ENCODE results near the gene KLHL22. TPM values are rescaled to one million over a fixed set of nuclear protein-coding genes. Genes with fewer than 3 reads are reported as not detected.
"Not testable (repeated sequence)": the region's sequence is repeated elsewhere in the genome, so short reads cannot be mapped to it uniquely, and the experiment has no call there.

Gene KLHL22
- total RNA-seq, 1 donor from 2014 or later: 16.1 TPM

DNA sequence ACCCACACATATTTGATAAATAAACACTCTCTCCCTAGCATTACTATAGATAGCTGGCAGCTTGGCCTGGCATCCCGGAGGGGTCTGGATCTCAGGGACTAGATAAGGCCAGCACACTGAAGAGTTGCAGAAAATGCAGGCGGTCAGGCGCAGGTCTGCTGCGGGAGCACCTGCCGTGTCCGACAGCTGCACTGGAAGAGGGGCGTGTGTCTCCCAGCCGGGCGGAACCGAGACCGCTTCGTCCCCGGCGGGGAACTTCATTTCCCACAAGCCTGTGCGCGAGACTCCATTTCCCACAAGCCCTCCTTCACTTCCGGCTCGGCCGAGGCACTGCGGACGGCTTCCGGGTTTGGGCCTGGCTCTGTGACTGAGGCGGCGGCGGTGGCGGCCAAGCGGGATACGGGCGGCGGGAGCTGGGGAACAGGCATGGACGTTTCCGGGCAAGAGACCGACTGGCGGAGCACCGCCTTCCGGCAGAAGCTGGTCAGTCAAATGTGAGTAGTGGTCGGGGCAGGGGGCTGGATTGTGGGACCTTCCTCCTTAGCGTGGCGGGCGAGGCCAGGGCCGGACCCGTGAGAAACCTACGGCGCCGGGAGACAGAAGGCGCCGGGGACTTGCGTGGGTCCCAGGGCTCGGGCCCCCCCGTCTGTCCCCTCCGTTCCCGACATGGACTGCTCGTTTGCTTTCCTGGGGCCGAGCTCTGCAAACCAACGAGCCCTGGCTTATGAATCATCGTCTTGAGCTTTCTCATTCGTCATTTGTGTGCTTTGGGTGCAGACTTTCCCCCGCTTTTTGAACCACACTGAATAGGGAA, 11.9 kb upstream of the KLHL22 start, which contains the start of gene MED15:
Gene MED15 (plus strand): TSS at position 358 of the 814 bp plus-strand sequence. CDS start 69 bp downstream, at position 427.
- Histone ChIP-seq H3K4me3 (peak within 1 kb of the TSS; percentile 99), H3K9me3 (replicated peaks) (no peaks in the 10 kb centered on the region), H3K27me3 (ENCODE audit: low read depth) (no peaks in the 10 kb centered on the region), H3K27ac (replicated peaks) (peak within 1 kb of the TSS; percentile 97), H3K36me3 (no peaks in the 10 kb centered on the region), H3K4me1 (peaks cover 59% of the 10 kb centered on the region)
- DNase-seq: peak; percentile 92
- TF ChIP-seq, protein P1, sequence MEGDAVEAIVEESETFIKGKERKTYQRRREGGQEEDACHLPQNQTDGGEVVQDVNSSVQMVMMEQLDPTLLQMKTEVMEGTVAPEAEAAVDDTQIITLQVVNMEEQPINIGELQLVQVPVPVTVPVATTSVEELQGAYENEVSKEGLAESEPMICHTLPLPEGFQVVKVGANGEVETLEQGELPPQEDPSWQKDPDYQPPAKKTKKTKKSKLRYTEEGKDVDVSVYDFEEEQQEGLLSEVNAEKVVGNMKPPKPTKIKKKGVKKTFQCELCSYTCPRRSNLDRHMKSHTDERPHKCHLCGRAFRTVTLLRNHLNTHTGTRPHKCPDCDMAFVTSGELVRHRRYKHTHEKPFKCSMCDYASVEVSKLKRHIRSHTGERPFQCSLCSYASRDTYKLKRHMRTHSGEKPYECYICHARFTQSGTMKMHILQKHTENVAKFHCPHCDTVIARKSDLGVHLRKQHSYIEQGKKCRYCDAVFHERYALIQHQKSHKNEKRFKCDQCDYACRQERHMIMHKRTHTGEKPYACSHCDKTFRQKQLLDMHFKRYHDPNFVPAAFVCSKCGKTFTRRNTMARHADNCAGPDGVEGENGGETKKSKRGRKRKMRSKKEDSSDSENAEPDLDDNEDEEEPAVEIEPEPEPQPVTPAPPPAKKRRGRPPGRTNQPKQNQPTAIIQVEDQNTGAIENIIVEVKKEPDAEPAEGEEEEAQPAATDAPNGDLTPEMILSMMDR (IDR thresholded peaks at IDR 0.05; ENCODE audit: borderline replicate concordance): no peak
- intact Hi-C loops (cut with micrococcal nuclease): no loop called here

DNA sequence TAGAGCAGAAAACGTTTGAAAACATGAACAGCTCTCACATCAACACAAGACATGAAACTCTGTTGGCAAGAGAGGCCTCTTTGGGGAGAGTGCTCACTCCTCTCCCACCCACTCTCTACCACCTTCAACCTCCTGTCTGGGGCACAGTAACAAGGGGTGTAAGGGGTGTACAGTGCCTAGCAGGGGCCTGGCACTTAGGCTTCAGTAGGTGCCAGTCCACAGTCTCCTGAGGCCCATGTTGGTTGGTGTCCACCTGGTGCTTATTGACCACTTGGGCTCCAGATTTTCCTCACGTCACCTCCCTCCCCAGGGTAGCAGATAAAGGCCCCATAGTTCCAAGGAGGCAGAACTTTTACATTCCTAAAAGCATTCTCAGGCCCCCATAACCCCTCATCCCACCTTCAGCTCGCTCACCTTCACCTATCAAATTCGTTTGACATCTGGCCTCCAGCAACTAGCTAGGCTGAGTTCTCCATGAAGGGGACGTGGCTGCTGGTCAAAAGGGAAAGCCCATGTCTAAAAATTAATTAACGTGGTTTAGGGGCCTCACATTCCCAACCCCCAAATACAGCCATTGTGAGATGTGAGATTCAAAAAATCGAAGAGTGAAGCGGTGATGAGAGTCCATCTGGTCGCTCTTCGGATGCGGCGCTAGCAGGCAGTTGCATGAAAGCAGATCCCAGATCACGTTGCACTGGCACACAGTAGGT, 11.1 kb upstream of the KLHL22 start:
- Histone ChIP-seq H3K4me1 (peaks cover 52% of the 10 kb centered on the region), H3K27ac (replicated peaks) (peak overlapping the region; percentile 97), H3K9me3 (replicated peaks) (no peaks in the 10 kb centered on the region), H3K36me3 (peaks cover under 1% of the 10 kb centered on the region), H3K4me3 (peak overlapping the region; percentile 99), H3K27me3 (ENCODE audit: low read depth) (no peaks in the 10 kb centered on the region)
- TF ChIP-seq, protein P1 (IDR thresholded peaks at IDR 0.05; ENCODE audit: borderline replicate concordance): no peak
- DNase-seq: no peak
- intact Hi-C loops (cut with micrococcal nuclease): no loop called here

DNA sequence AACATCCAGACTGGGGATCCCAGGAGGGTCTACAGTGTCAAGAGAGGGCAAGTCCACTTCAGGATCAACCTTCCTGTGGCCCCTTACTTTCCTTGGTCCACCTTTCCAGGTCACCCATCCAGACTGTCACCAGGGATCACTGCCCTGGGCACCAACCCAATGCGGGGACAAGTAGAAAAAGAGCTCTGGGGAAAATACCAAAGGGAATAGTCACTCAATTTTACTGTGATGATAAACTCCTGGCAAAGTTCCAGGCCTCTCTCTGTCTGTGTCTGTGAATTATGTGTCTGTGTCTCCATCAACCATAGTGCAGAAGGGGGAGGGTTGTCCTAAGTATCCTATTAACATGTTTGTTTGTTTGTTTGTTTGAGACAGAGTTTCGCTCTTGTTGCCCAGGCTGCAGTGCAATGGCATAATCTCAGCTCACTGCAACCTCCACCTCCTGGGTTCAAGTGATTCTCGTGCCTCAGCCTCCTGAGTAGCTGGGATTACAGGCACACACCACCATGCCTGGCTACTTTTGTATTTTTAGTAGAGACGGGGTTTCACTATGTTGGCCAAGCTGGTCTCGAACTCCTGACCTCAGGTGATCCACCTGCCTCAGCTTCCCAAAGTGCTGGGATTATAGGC, 8.8 kb upstream of the KLHL22 start:
- H3K4me1 ChIP-seq: peaks cover 29% of the 10 kb centered on the region
- peaks cover 10% of the 10 kb centered on the region for H3K36me3 ChIP-seq
- DNase-seq; H3K27me3 ChIP-seq (ENCODE audit: low read depth); H3K9me3 ChIP-seq (replicated peaks); intact Hi-C loops (cut with micrococcal nuclease); H3K27ac ChIP-seq (replicated peaks); H3K4me3 ChIP-seq: not testable (repeated sequence)

DNA sequence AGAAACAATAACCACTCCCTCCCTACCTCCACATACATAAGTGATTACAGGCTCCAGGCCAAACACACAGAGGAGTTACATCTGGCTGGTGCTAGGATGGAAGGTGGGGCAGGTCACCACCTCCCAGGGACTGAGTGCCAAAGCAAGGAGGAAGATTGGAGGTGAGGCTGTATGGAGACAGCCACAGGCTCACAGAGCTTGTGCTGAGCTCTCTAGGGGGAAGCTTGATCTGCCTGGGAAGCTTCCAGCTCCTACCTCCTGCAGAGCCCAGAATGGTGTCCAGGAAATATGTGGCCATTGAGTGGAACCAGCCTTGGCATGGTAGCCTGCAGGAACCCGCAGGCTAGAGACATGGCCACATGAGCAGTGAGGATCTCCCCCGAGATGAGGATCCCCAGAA, 8.2 kb upstream of the KLHL22 start:
- peaks cover 23% of the 10 kb centered on the region for H3K4me1 ChIP-seq
- peaks cover 10% of the 10 kb centered on the region for H3K36me3 ChIP-seq
- H3K27ac ChIP-seq (replicated peaks): no peak overlapping the region
- no peak overlapping the region for H3K4me3 ChIP-seq
- intact Hi-C loops (cut with micrococcal nuclease): no loop called here
- TF ChIP-seq, protein P1 (IDR thresholded peaks at IDR 0.05; ENCODE audit: borderline replicate concordance): no peak
- no peaks in the 10 kb centered on the region for H3K27me3 ChIP-seq (ENCODE audit: low read depth)
- no peak for DNase-seq
- H3K9me3 ChIP-seq (replicated peaks): no peaks in the 10 kb centered on the region

DNA sequence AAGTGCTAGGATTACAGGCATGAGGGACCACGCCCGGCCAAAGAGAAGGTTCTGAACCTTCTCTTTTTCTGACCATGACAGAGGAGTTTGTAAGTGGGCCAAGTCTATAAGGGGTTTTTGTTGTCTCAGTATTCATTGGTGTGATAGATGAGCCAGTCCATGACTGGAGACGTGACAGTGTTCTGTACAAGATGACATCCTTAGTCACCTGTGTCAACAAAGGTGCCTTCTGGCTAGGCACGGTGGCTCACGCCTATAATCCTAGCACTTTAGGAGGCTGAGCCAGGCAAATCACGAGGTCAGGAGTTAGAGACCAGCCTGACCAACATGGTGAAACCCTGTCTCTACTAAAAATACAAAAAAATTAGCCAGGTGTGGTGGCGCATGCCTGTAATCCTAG, 4.2 kb upstream of the KLHL22 start:
- H3K27me3 ChIP-seq (ENCODE audit: low read depth): no peaks in the 10 kb centered on the region
- TF ChIP-seq, protein P1 (IDR thresholded peaks at IDR 0.05; ENCODE audit: borderline replicate concordance): no peak
- peaks cover 10% of the 10 kb centered on the region for H3K36me3 ChIP-seq
- no peak overlapping the region for H3K4me3 ChIP-seq
- peaks cover 17% of the 10 kb centered on the region for H3K4me1 ChIP-seq
- intact Hi-C loops (cut with micrococcal nuclease): loop anchor here (10.0 kb wide), 1 partner anchor 55 kb away; no protein-coding TSS in a partner anchor
- no peak for DNase-seq
- H3K27ac ChIP-seq (replicated peaks): no peak overlapping the region
- no peaks in the 10 kb centered on the region for H3K9me3 ChIP-seq (replicated peaks)

Data from left ventricle myocardium inferior (tissue), 1 donor.